Neural progenitor cell (in vitro differentiated cells): Measurements from ENCODE around the gene KAT8. TPM values are rescaled to one million over a fixed set of nuclear protein-coding genes. Genes with fewer than 3 reads are reported as not detected.
"Not testable (repeated sequence)": the region's sequence is repeated elsewhere in the genome, so short reads cannot be mapped to it uniquely, and the experiment has no call there.

Source experiments
- DNase-seq: peaks from one replicate; pipeline ENCODE4 v3.0.0-alpha.2; 2016; ENCODE audit warnings: low spot score
- H2AFZ ChIP-seq: fragments of 200-600 bp; sonication (generic); replicated peaks from 2 replicates; pipeline ENCODE4 v1.6.1; 2016; ENCODE audit warnings: antibody characterized with exemption
- H3F3A ChIP-seq: fragments of 200-600 bp; sonication (generic); 2 replicates; pipeline ENCODE4 v1.6.1; 2016; ENCODE audit warnings: antibody characterized with exemption, low read depth
- H3K27ac ChIP-seq: fragments of 200-600 bp; sonication (generic); 2 replicates; pipeline ENCODE4 v1.5.1; 2016; ENCODE audit warnings: mild to moderate bottlenecking
- H3K27me3 ChIP-seq: fragments of 200-600 bp; sonication (generic); 2 replicates; pipeline ENCODE4 v1.6.1; 2016; ENCODE audit warnings: mild to moderate bottlenecking, moderate library complexity
- H3K36me3 ChIP-seq: fragments of 200-600 bp; sonication (generic); 2 replicates; pipeline ENCODE4 v1.5.1; 2016
- H3K4me1 ChIP-seq: fragments of 200-600 bp; sonication (generic); 2 replicates; pipeline ENCODE4 v1.6.1; 2016; ENCODE audit warnings: mixed run types
- H3K4me2 ChIP-seq: fragments of 200-600 bp; sonication (generic); 2 replicates; pipeline ENCODE4 v1.6.1; 2016
- H3K4me3 ChIP-seq: fragments of 200-600 bp; sonication (generic); 2 replicates; pipeline ENCODE4 v1.5.1; 2016
- H3K79me2 ChIP-seq: fragments of 200-600 bp; sonication (generic); 2 replicates; pipeline ENCODE4 v1.6.1; 2016; ENCODE audit warnings: low read depth
- H3K9ac ChIP-seq: fragments of 200-600 bp; sonication (generic); 2 replicates; pipeline ENCODE4 v1.6.1; 2016
- H3K9me3 ChIP-seq: fragments of 200-600 bp; sonication (generic); 2 replicates; pipeline ENCODE4 v1.5.1; 2016; ENCODE audit warnings: low read depth
- H4K20me1 ChIP-seq: fragments of 200-600 bp; sonication (generic); 2 replicates; pipeline ENCODE4 v1.6.1; 2016; ENCODE audit warnings: low read depth
- H3K27ac Mint-ChIP-seq: 3 replicates; pipeline ENCODE4 v1.8.0; 2021; ENCODE audit warnings: mixed read lengths
- H3K27me3 Mint-ChIP-seq: 2 replicates; pipeline ENCODE4 v1.8.0; 2022; ENCODE audit warnings: low read depth, mild to moderate bottlenecking, inconsistent platforms, moderate library complexity, mixed read lengths; ENCODE audit not compliant: insufficient read depth
- H3K36me3 Mint-ChIP-seq: 3 replicates; pipeline ENCODE4 v1.8.0; 2021; ENCODE audit warnings: mixed read lengths
- H3K4me1 Mint-ChIP-seq: 3 replicates; pipeline ENCODE4 v1.8.0; 2021; ENCODE audit warnings: mixed read lengths
- H3K4me3 Mint-ChIP-seq: 3 replicates; pipeline ENCODE4 v1.8.0; 2021; ENCODE audit warnings: mild to moderate bottlenecking, moderate library complexity, mixed read lengths
- H3K9me3 Mint-ChIP-seq: 3 replicates; pipeline ENCODE4 v1.8.0; 2020; ENCODE audit warnings: mixed read lengths
- EZH2 ChIP-seq: fragments of 200-600 bp; sonication (generic); IDR thresholded peaks from 2 replicates; pipeline ENCODE4 v1.6.1; 2017; ENCODE audit warnings: antibody characterized with exemption, mild to moderate bottlenecking, moderate library complexity
- EZH2phosphoT487 ChIP-seq: fragments of 200-600 bp; sonication (generic); IDR thresholded peaks from 2 replicates; pipeline ENCODE4 v1.6.1; 2017; ENCODE audit warnings: antibody characterized with exemption
- total RNA-seq: library from RNA; depleted of rRNA; stranded (reverse); fragments of >200 nt; gene quantifications from 2 replicates; pipeline ENCODE4 v1.2.3, GENCODE V29; 2015; ENCODE audit warnings: low replicate concordance
- TF ChIP-seq, protein P1 (sequence below): fragments of 200-600 bp; sonication (generic); IDR thresholded peaks from 2 replicates; pipeline ENCODE4 v1.5.1; 2017; ENCODE audit warnings: antibody characterized with exemption, mild to moderate bottlenecking

The KAT8 gene
- total RNA-seq, 1 donor from 2014 or later, result 59.7 TPM

- H3K27ac Mint-ChIP-seq, result peak within 1 kb of the TSS; percentile 4
- peaks cover 3% of the 10 kb centered on the region for H3K4me1 ChIP-seq
- H3K4me2 ChIP-seq, result peak within 1 kb of the TSS; percentile 87
- peak within 1 kb of the TSS; percentile 42 for H3K9ac ChIP-seq
- H3K27me3 Mint-ChIP-seq, result peaks cover 12% of the 10 kb centered on the region
- H3F3A ChIP-seq, result peaks cover 28% of the 10 kb centered on the region
- H2AFZ ChIP-seq, result peak within 1 kb of the TSS; percentile 64
- H3K9me3 ChIP-seq, result no peaks in the 10 kb centered on the region
- H3K27me3 ChIP-seq, result no peaks in the 10 kb centered on the region
- peaks cover 8% of the 10 kb centered on the region for H3K4me1 Mint-ChIP-seq
- H3K4me3 ChIP-seq, result peak within 1 kb of the TSS; percentile 86
- peaks cover 3% of the 10 kb centered on the region for H3K36me3 Mint-ChIP-seq
- peaks cover 22% of the 10 kb centered on the region for H3K79me2 ChIP-seq
- peaks cover 19% of the 10 kb centered on the region for H4K20me1 ChIP-seq
- DNase-seq, result peak; percentile 98
- H3K27ac ChIP-seq, result peak within 1 kb of the TSS; percentile 71
- no peaks in the 10 kb centered on the region for H3K36me3 ChIP-seq
- TF ChIP-seq EZH2 (no peak), EZH2phosphoT487 (no peak)
- TF ChIP-seq, protein P1, sequence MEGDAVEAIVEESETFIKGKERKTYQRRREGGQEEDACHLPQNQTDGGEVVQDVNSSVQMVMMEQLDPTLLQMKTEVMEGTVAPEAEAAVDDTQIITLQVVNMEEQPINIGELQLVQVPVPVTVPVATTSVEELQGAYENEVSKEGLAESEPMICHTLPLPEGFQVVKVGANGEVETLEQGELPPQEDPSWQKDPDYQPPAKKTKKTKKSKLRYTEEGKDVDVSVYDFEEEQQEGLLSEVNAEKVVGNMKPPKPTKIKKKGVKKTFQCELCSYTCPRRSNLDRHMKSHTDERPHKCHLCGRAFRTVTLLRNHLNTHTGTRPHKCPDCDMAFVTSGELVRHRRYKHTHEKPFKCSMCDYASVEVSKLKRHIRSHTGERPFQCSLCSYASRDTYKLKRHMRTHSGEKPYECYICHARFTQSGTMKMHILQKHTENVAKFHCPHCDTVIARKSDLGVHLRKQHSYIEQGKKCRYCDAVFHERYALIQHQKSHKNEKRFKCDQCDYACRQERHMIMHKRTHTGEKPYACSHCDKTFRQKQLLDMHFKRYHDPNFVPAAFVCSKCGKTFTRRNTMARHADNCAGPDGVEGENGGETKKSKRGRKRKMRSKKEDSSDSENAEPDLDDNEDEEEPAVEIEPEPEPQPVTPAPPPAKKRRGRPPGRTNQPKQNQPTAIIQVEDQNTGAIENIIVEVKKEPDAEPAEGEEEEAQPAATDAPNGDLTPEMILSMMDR, result no peak
- H3K9me3 Mint-ChIP-seq, result peaks cover 5% of the 10 kb centered on the region
- peak within 1 kb of the TSS; percentile 98 for H3K4me3 Mint-ChIP-seq
Observed at GRCh38 chr16:31094424-31095120, 22.9 kb upstream of the KAT8 start, which contains the start of gene VKORC1. Gene VKORC1, minus strand, starts transcription at chr16:31094797. Its CDS starts 68 bp downstream, at chr16:31094729.

DNA sequence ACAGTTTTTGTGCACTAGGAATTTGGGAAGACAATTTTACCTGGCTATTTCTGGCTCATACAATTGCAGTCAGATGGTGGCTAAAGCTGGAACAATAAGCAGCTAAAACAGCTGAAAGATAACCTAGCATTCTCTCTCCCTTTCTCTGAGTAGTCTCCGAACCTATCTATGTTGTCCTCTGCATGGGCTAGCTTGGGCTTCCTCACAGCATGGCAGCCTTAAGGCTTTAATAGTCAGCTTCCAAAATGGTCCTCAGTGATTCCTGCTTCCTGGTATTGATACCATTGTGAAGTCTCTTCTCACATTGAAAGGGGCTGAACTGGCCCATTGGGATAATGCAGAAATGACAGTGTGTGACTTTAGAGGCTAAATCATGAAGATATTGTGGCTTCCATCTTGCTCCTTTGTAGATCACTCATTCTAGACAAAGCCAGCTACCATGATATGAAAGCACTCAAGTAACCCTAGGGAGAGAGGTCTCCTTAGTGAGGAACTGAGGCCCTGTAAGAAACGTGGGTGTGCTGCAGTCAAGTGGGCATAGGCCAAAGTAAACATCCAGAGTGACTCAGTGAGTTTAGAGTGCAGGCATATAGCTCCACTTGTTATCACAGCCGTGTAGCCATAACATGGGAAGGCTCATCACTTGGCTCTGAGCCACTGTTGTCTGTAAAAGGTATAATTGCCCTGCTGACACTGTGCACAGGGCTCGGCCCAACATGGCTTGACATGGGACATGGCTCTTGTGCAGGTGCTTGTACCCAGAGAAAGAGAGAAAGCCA is 17.4 kb upstream of the KAT8 start:
- Histone ChIP-seq H3K9ac (no peak overlapping the region), H3K27me3 (no peaks in the 10 kb centered on the region), H3K9me3 (no peaks in the 10 kb centered on the region), H4K20me1 (no peaks in the 10 kb centered on the region), H3K4me3 (no peak overlapping the region), H3K36me3 (no peaks in the 10 kb centered on the region), H3K4me1 (no peaks in the 10 kb centered on the region), H2AFZ (no peak overlapping the region), H3K4me2 (no peak overlapping the region), H3F3A (peaks cover 11% of the 10 kb centered on the region), H3K27ac (no peak overlapping the region), H3K79me2 (no peaks in the 10 kb centered on the region)
- no peak overlapping the region for H3K27ac Mint-ChIP-seq
- TF ChIP-seq EZH2, result no peak
- TF ChIP-seq, protein P1, result no peak
- no peak for TF ChIP-seq EZH2phosphoT487
- peaks cover 8% of the 10 kb centered on the region for H3K9me3 Mint-ChIP-seq
- no peaks in the 10 kb centered on the region for H3K36me3 Mint-ChIP-seq
- no peaks in the 10 kb centered on the region for H3K4me1 Mint-ChIP-seq
- peaks cover 10% of the 10 kb centered on the region for H3K27me3 Mint-ChIP-seq
- peak overlapping the region; percentile 49 for H3K4me3 Mint-ChIP-seq
- no peak for DNase-seq

DNA sequence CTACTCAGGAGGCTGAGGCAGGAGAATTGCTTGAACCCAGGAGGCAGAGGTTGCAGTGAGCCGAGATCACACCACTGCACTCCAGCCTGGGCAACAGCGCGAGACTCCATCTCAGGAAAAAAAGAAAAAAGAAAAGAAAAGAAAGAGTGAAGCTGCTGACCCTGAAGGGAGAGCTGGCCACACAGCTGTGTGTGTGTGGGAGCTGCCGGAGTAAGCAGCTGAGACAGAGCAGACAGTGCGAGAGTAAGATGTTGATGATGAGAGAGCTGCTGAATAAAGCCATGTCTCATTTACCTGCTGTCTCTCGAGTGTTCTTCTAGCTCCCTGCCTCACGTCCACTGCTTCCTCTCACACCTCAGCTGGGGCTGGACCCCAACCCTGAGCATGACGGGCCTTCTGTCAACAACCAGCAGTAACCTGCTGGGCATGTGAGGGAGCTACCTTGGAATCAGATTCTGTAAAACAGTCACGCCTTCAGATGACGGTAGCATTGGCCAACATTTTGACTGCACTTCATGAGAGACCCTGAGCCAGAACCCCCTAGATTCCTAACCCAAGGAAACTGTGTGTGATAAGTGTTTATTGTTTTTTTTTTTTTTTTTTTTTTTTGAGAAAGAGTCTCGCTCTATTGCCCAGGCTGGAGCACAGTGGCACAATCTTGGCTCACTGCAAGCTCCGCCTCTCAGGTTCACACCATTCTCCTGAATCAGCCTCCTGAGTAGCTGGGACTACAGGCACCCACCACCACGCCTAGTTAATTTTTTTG is 16.4 kb upstream of the KAT8 start:
- H3K9me3 Mint-ChIP-seq, H2AFZ ChIP-seq, H3K27me3 ChIP-seq, H3K36me3 ChIP-seq, H4K20me1 ChIP-seq, DNase-seq, H3K9ac ChIP-seq, H3K27me3 Mint-ChIP-seq, H3K4me3 ChIP-seq, H3K79me2 ChIP-seq, H3F3A ChIP-seq, H3K9me3 ChIP-seq, H3K4me1 ChIP-seq, H3K4me1 Mint-ChIP-seq, H3K27ac Mint-ChIP-seq, H3K36me3 Mint-ChIP-seq, H3K4me2 ChIP-seq, H3K27ac ChIP-seq, H3K4me3 Mint-ChIP-seq: not testable (repeated sequence)
